ENCODE measurements around the gene TRPM2.

- TF ChIP-seq, protein P1, sequence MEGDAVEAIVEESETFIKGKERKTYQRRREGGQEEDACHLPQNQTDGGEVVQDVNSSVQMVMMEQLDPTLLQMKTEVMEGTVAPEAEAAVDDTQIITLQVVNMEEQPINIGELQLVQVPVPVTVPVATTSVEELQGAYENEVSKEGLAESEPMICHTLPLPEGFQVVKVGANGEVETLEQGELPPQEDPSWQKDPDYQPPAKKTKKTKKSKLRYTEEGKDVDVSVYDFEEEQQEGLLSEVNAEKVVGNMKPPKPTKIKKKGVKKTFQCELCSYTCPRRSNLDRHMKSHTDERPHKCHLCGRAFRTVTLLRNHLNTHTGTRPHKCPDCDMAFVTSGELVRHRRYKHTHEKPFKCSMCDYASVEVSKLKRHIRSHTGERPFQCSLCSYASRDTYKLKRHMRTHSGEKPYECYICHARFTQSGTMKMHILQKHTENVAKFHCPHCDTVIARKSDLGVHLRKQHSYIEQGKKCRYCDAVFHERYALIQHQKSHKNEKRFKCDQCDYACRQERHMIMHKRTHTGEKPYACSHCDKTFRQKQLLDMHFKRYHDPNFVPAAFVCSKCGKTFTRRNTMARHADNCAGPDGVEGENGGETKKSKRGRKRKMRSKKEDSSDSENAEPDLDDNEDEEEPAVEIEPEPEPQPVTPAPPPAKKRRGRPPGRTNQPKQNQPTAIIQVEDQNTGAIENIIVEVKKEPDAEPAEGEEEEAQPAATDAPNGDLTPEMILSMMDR (IDR thresholded peaks at IDR 0.05), result no peak
- TF ChIP-seq POLR2A (IDR thresholded peaks at IDR 0.05), result no peak
These were observed 16.8 kb downstream of the TRPM2 start for GRCh38 chr21:44370027-44370735.
